HuH-7 (cell line): ENCODE measurements around the gene LEPROT.

ENCODE experiments used
- DNase-seq: peaks from one replicate; pipeline ENCODE4 v3.0.0; 2011; ENCODE audit warnings: low spot score

The LEPROT gene

GRCh38 chr1:65477414-65478378 is 57.2 kb downstream of the LEPROT start:
- DNase-seq = no peak

GRCh38 chr1:65478379-65479026 is 58.0 kb downstream of the LEPROT start:
- DNase-seq = no peak

GRCh38 chr1:65479554-65480204 is 59.2 kb downstream of the LEPROT start:
- no peak for DNase-seq

- DNase-seq = no peak
These were observed 60.4 kb downstream of the LEPROT start for GRCh38 chr1:65480684-65481405.

- no peak for DNase-seq
These were observed 63.7 kb downstream of the LEPROT start for GRCh38 chr1:65483993-65484754.
